A549 treated with AZD9567 at 1 μM for 4 hours (cell line): ENCODE results near the gene CD180. TPM values are rescaled to one million over a fixed set of nuclear protein-coding genes. Genes with fewer than 3 reads are reported as not detected.

Experiments
- total RNA-seq: library from RNA; stranded (reverse); fragments of 200-300 nt; extraction: Qiagen RNA extraction; gene quantifications from 5 replicates; pipeline ENCODE4 v1.2.3, GENCODE V29; 2022; ENCODE audit not compliant: insufficient read depth

The CD180 gene
- not detected in 5 replicates for total RNA-seq

DNA sequence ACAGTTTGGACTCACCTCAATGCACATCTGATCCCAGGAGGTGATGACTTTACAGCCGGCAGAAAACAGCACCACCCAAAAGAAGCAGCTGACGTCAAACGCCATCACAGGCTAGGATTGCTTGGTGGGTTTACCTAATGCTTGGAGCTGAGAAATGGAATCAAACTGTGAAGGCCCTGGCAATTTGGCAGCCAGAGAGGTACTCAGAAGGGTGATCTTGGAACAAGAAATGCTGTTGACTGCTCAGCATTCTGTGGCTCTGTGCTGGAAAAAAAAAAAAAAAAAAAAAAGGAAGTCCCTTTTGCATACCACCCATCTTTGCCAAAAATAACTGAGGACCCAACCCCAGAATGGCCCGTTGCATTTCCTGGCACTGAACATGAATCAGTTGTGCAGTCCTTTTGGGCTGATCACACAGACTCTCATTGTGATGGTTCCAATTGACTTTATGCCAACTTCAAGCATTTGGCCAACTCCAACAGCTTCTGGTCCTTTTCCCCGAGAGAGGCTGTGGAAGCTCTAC is at the start of gene CD180:
TSS of gene CD180 (minus strand) at position 263 of the 523 bp plus-strand sequence. CDS start at position 105, 158 bp downstream.

